ENCODE measurements around the gene BMP7.

GRCh38 chr20:57124366-57124765, 142.1 kb downstream of the BMP7 start:
- TF ChIP-seq POLR2A (IDR thresholded peaks at IDR 0.05) (no peak), CTCF (IDR thresholded peaks at IDR 0.05 in 8 of 11, conservative IDR thresholded peaks at IDR 0.05 in 3 of 11) (no peak), POLR2AphosphoS5 (IDR thresholded peaks at IDR 0.05) (no peak)

All from spleen (tissue), 7 donors.